Smooth muscle cell (in vitro differentiated cells): ENCODE results near the gene DDIAS. TPM values are rescaled to one million over a fixed set of nuclear protein-coding genes. Genes with fewer than 3 reads are reported as not detected.

ENCODE experiments used
- DNase-seq: peaks from one replicate; lab custom pipeline; 2025; ENCODE audit not compliant: unreplicated experiment; lab: John Stamatoyannopoulos, UW
- H2AFZ ChIP-seq: fragments of 200-600 bp; sonication (generic); 2 replicates; pipeline ENCODE4 v1.6.0; 2016; ENCODE audit warnings: antibody characterized with exemption, low read depth, mild to moderate bottlenecking
- H3F3A ChIP-seq: fragments of 200-600 bp; sonication (generic); 2 replicates; pipeline ENCODE4 v1.6.0; 2017; ENCODE audit warnings: antibody characterized with exemption, low read depth
- H3K27ac ChIP-seq: fragments of 200-600 bp; sonication (generic); 2 replicates; pipeline ENCODE4 v1.5.1; 2016; ENCODE audit warnings: low read depth, mild to moderate bottlenecking
- H3K27me3 ChIP-seq: fragments of 200-600 bp; sonication (generic); 2 replicates; pipeline ENCODE4 v1.6.1; 2016; ENCODE audit warnings: low read depth, mild to moderate bottlenecking
- H3K36me3 ChIP-seq: fragments of 200-600 bp; sonication (generic); 2 replicates; pipeline ENCODE4 v1.5.1; 2016; ENCODE audit warnings: low read depth
- H3K4me1 ChIP-seq: fragments of 200-600 bp; sonication (generic); 2 replicates; pipeline ENCODE4 v1.5.1; 2016; ENCODE audit warnings: low read depth
- H3K4me2 ChIP-seq: fragments of 200-600 bp; sonication (generic); 2 replicates; pipeline ENCODE4 v1.6.0; 2016; ENCODE audit warnings: mild to moderate bottlenecking
- H3K4me3 ChIP-seq: fragments of 200-600 bp; sonication (generic); 2 replicates; pipeline ENCODE4 v1.5.1; 2016; ENCODE audit warnings: mild to moderate bottlenecking
- H3K79me2 ChIP-seq: fragments of 200-600 bp; sonication (generic); 2 replicates; pipeline ENCODE4 v1.6.0; 2016; ENCODE audit warnings: low read depth, mild to moderate bottlenecking
- H3K9ac ChIP-seq: fragments of 200-600 bp; sonication (generic); 2 replicates; pipeline ENCODE4 v1.6.0; 2016; ENCODE audit warnings: low read depth
- H3K9me3 ChIP-seq: fragments of 200-600 bp; sonication (generic); replicated peaks from 2 replicates; pipeline ENCODE4 v1.5.1; 2016; ENCODE audit warnings: low read depth
- H4K20me1 ChIP-seq: fragments of 200-600 bp; sonication (generic); 2 replicates; pipeline ENCODE4 v1.6.0; 2016; ENCODE audit warnings: low read depth
- CTCF ChIP-seq: fragments of 200-600 bp; sonication (generic); IDR thresholded peaks from 2 replicates; pipeline ENCODE4 v1.5.1; 2017; ENCODE audit warnings: borderline replicate concordance, mild to moderate bottlenecking, antibody characterized with exemption; ENCODE audit not compliant: insufficient read depth, poor library complexity, severe bottlenecking
- WGBS: methylation state at CpG from one replicate; pipeline ENCODE4 v1.1.7; 2016; ENCODE audit warnings: low lambda C conversion rate; 5-methylcytosine and 5-hydroxymethylcytosine counted together
- polyA plus RNA-seq: library from polyadenylated mRNA; unstranded; fragments of >200 nt; fragmentation: Nextera tagmentation; extraction: Ambion mirVana; gene quantifications from 2 replicates; pipeline ENCODE4 v1.2.1, GENCODE V29; 2016
- total RNA-seq: library from RNA; depleted of rRNA; stranded (reverse); fragments of >200 nt; gene quantifications from 2 replicates; pipeline ENCODE4 v1.2.3, GENCODE V29; 2014

DDIAS gene
- total and polyA plus RNA-seq, 2 experiments from 2014 or later = 3.1 to 5.9 TPM

GRCh38 chr11:82883853-82884252, 17.7 kb upstream of the DDIAS start:
- Histone ChIP-seq H3F3A (no peaks in the 10 kb centered on the region), H3K9me3 (no peaks in the 10 kb centered on the region), H2AFZ (no peak overlapping the region), H3K27ac (no peak overlapping the region), H3K4me3 (no peak overlapping the region), H3K27me3 (no peaks in the 10 kb centered on the region), H3K4me1 (no peaks in the 10 kb centered on the region), H3K4me2 (no peak overlapping the region), H3K36me3 (no peaks in the 10 kb centered on the region), H3K9ac (no peak overlapping the region), H3K79me2 (peaks cover 22% of the 10 kb centered on the region), H4K20me1 (no peaks in the 10 kb centered on the region)
- TF ChIP-seq CTCF = no peak
- 87% methylated on average over 3 of the region's 3 CpGs for WGBS
- DNase-seq = no peak

GRCh38 chr11:82889133-82890001, 12.2 kb upstream of the DDIAS start:
- H3K27me3 ChIP-seq = no peaks in the 10 kb centered on the region
- 59% methylated on average over 6 of the region's 6 CpGs for WGBS
- H3K27ac ChIP-seq = no peak overlapping the region
- H3K4me2 ChIP-seq = no peak overlapping the region
- H3K9ac ChIP-seq = no peak overlapping the region
- H4K20me1 ChIP-seq = peaks cover 13% of the 10 kb centered on the region
- no peak overlapping the region for H2AFZ ChIP-seq
- TF ChIP-seq CTCF = no peak
- peaks cover 38% of the 10 kb centered on the region for H3K79me2 ChIP-seq
- no peaks in the 10 kb centered on the region for H3F3A ChIP-seq
- no peaks in the 10 kb centered on the region for H3K9me3 ChIP-seq
- H3K4me1 ChIP-seq = no peaks in the 10 kb centered on the region
- H3K36me3 ChIP-seq = no peaks in the 10 kb centered on the region
- H3K4me3 ChIP-seq = no peak overlapping the region
- DNase-seq = no peak

- no peak overlapping the region for H3K27ac ChIP-seq
- H3K27me3 ChIP-seq = no peaks in the 10 kb centered on the region
- no peak for DNase-seq
- H2AFZ ChIP-seq = no peak overlapping the region
- H4K20me1 ChIP-seq = peaks cover 13% of the 10 kb centered on the region
- TF ChIP-seq CTCF = no peak
- WGBS = 100% methylated on average over 1 of the region's 1 CpG
- H3K9me3 ChIP-seq = no peaks in the 10 kb centered on the region
- H3K4me3 ChIP-seq = no peak overlapping the region
- H3K36me3 ChIP-seq = no peaks in the 10 kb centered on the region
- no peak overlapping the region for H3K9ac ChIP-seq
- no peaks in the 10 kb centered on the region for H3F3A ChIP-seq
- no peak overlapping the region for H3K4me2 ChIP-seq
- peaks cover 43% of the 10 kb centered on the region for H3K79me2 ChIP-seq
- H3K4me1 ChIP-seq = no peaks in the 10 kb centered on the region
Measured at GRCh38 chr11:82890002-82890341, 11.6 kb upstream of the DDIAS start.

- H3K36me3 ChIP-seq = no peaks in the 10 kb centered on the region
- TF ChIP-seq CTCF = no peak
- H3K9me3 ChIP-seq = no peaks in the 10 kb centered on the region
- peaks cover 33% of the 10 kb centered on the region for H3K79me2 ChIP-seq
- no peak overlapping the region for H3K27ac ChIP-seq
- H3K9ac ChIP-seq = no peak overlapping the region
- H3K27me3 ChIP-seq = no peaks in the 10 kb centered on the region
- H3F3A ChIP-seq = no peaks in the 10 kb centered on the region
- DNase-seq = no peak
- no peaks in the 10 kb centered on the region for H3K4me1 ChIP-seq
- peaks cover 13% of the 10 kb centered on the region for H4K20me1 ChIP-seq
- no peak overlapping the region for H3K4me3 ChIP-seq
- no peak overlapping the region for H2AFZ ChIP-seq
- H3K4me2 ChIP-seq = no peak overlapping the region
Measured at GRCh38 chr11:82890936-82891335, 10.6 kb upstream of the DDIAS start.
